Stimulated activated CD8-positive, alpha-beta memory T cell treated with anti-CD3 and anti-CD28 coated beads, Interleukin-7, amount 100 ng/mL, for 24 hours (primary cell): Measurements from ENCODE around the gene PLCB3.

ENCODE experiments used
- DNase-seq: peaks from one replicate; pipeline ENCODE4 v3.0.0-alpha.2; 2020; ENCODE audit warnings: low read depth

Gene PLCB3

DNA sequence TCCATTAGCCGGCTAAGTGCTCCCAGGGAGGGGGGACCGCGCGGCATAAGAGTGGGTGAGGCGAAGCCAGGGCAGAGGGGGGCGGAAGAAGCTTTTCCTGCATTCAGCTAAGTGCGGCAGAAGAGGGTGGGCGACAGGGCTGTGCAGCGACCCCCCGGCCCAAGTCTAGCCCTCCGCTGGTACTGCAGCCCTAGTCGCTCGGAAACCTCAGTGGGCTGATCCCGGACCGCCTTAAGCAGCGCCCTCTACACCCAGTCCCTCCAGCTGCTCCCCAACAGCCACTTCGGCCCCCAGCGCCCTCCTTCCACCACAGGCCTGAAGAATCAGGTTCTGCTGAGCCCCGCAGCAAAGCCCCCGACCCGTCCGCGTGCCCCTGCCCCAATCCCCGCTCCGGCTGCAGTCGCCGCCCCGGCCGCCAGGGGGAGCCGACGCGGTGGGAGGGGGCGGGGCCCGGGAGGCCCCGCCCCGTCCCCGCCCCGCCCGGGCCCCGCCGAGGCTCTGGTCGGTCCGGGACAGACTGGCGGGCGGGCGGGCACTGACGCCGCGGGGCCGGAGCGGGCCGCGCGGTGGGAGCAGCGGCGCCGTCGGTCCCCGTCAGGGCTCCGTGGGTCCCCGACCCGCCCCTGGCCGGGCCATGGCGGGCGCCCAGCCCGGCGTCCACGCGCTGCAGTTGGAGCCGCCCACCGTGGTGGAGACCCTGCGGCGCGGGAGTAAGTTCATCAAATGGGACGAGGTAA lies at the start of gene PLCB3:
PLCB3 (plus strand) TSS at position 515 of the 737 bp plus-strand sequence; CDS start at position 635, 120 bp downstream.
- DNase-seq = peak; percentile 34

DNA sequence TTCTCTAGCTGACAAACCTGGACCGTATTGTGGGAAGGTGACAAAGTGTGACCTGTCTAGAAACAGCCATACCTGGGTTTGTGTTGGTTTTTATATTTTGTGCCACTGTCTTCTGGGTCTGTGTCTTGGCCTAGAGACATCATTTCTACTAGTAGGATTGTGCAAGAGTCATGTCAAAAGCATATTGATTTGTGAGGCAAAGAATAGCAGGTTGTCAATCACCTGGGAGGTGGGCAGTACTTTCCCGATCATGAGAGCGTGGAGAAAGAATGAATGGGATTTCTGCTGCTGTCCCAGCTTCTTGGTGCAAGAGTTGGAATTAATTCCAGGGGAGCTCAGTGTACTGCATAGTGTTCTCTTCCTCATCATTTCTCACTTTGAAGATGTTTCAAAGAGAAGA lies 49.8 kb upstream of the PLCB3 start:
- no peak for DNase-seq

DNA sequence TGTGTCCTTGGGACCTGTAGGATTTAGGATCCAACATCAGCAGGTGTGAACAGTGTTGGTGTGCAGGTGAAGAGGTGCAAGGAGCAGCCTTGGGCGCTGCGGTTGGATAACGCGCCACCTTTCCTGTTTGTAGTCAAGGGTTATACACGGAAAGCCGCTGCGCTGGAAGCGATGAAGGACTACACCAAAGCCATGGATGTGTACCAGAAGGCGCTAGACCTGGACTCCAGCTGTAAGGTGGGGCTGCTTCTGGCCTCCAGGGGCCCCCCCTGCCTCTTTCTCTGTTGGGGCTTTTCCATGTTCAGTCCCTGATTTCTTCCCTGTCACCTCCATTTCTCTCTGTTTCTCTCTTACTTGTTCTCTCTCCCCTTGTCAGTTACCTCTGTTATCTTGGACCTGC lies 48.3 kb upstream of the PLCB3 start:
- no peak for DNase-seq

DNA sequence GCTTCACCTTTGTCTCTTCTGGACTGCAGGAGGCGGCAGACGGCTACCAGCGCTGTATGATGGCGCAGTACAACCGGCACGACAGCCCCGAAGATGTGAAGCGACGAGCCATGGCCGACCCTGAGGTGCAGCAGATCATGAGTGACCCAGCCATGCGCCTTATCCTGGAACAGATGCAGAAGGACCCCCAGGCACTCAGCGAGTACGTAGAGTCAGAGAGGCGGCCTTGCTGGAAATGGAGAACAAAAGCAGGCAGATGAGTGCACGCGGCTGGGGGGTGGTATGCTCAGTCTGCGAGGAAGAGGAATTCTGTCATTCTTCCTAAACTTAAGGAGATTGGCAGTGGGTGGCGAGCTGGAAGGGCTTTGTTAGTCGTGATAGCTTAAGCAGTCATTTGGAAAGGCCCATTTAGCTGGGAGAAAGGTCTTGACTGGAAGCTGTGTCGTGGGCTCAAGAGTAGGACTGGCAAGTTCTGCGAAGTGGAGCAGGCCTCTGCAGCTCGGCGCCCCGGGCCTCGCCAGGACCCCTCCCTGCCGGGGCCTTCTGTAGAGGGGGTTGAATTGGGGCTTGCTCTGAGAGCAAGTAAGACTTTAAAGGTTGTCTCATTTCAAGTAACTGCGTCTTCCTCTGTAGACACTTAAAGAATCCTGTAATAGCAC lies 47.8 kb upstream of the PLCB3 start:
- DNase-seq = no peak

DNA sequence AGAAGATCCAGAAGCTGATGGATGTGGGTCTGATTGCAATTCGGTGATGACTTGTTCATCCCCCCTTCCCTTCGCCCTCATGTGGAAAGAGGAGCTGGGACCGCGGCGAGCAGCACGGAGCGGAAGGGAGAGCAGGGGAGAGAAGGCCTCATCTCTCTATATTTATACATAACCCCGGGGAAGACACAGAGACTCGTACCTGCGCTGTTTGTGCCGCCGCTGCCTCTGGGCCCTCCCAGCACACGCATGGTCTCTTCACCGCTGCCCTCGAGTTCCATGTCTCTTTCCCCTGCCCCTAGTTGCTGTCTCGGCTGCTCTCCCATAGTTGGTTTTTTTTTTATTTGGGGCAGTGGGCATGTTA lies 47.3 kb upstream of the PLCB3 start:
- DNase-seq = no peak

DNA sequence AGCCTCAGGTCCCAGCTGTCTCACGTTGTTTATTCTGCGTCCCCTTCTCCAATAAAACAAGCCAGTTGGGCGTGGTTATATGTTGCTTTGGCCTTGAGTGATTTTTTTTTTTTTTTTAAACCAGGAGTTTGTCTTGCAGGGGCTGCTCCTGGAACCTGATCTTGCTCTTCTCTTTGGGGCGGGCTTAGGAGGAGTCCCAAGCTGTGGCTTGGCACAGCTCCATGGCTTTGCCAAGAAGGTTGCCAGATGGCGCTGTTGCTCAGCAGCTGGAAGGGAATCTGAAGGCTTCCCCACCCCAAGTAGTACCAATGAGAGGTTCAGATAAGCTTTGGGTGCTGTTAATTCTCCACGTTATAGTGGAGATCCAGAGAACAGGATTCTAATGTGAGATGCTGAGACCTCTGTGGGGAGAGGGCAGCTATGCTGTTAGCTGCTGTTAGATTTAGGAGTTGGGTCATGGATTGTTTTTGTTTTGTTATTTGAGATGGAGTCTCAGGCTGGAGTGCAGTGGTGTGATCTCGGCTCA lies 46.8 kb upstream of the PLCB3 start:
- no peak for DNase-seq

DNA sequence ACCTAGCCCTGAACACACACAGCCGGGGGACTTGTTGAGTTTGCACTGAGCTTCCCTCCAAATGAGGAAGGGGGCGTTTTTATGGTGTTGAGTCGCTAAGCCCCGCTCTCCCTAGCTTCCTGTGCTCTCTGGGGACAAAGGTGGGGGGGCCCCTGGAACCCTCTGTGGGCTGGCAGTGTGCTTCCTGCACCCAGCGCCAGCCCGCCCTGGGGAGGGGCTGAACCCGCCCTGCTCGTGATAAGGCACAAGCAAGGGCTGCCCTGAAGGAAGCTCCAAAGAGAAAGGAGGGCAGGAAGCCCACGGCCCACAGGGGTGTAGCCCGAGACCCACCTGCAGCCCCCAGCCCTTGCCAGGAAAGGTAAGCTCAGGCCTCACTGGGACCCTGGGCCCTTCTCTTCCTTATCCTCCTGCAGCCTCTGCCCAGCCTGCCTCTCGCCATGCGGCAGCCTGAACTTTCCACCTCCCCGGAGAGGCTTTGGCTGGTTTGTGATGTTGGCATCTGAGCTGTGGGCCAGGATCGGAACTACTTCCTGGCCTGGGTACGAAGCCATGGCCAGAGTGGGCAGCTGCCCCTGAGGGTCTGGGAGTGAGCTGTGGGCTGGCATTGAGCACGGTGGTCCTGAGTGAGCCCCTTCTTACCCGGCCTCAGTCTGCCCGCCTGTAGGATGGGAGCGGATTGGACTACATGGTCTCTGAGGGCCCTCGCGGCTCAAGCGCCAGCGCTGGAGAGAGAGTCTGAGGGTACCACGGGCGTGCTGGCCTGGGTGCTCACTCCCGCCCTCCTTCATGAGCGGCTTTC lies 44.7 kb upstream of the PLCB3 start, which contains the start of gene FERMT3:
FERMT3 (plus strand) TSS at position 265 of the 799 bp plus-strand sequence. CDS start 644 bp downstream, outside the sequence.
- DNase-seq = no peak

DNA sequence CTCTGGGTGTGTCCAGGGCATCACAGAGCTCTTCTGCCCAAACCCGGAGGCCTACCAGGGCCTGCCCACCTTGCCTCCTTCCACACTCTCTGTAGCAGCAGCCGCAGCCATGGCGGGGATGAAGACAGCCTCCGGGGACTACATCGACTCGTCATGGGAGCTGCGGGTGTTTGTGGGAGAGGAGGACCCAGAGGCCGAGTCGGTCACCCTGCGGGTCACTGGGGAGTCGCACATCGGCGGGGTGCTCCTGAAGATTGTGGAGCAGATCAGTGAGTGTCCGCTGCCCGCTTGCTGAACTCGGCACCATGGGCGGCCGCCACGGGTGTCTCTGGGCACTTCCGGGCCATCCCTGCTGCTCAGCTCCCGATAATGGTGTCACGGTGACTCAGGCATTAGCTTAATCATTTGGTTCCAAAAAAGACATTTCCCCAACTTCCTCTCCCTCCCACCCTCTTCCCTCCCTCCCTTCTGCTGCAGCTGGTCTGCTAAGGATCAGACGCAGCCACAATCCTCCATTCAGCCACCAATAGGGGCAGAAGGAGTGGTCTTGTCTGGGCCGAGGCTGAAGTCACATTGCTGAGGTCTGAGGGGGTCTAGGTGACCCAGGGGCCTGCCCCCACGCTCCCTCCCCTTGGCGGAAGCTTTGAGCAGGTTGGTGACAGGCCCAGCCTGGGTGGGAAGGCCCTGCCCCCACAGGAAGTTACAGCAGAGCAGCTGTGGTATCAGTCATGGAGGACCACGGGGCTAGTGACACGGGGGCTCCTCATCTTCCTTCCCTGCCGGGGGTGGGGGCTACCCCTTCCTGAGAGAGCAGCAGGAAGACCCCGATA lies 43.9 kb upstream of the PLCB3 start:
- DNase-seq = peak; percentile 80

DNA sequence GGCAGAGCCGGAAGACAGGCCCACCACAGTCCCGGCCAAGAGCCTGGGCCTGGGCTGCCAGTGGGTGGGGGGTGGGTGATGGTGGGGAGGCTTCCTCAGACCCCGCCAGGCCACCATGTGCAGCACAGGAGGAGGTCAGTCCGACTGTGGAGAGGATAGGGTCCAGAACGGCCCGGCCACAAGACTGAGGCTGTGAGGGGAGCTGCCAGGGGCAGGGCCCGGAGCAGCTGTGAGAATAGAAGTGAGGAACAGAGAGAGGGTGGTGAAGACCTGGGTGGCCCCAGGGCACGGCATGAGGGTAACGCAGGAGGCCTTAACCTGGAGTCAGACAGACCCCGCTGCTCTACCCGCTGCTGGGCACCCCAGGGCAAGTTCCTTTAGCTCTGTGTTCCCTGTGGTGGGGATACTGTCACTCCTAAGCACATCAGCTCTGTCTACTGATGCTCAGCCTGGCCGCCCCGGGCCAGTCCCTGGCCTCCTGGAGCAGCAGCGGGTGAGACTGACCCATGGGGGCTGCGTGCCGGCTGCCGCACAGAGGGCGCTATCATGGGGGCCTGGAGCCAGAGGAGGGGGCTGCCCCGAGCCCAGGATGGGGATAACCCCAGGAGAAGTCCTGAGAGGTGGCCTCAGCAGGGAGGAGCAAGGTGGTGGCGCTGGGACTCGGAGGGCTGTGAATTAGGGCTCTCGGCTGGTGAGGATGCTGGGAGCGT lies 43.1 kb upstream of the PLCB3 start:
- DNase-seq = no peak

DNA sequence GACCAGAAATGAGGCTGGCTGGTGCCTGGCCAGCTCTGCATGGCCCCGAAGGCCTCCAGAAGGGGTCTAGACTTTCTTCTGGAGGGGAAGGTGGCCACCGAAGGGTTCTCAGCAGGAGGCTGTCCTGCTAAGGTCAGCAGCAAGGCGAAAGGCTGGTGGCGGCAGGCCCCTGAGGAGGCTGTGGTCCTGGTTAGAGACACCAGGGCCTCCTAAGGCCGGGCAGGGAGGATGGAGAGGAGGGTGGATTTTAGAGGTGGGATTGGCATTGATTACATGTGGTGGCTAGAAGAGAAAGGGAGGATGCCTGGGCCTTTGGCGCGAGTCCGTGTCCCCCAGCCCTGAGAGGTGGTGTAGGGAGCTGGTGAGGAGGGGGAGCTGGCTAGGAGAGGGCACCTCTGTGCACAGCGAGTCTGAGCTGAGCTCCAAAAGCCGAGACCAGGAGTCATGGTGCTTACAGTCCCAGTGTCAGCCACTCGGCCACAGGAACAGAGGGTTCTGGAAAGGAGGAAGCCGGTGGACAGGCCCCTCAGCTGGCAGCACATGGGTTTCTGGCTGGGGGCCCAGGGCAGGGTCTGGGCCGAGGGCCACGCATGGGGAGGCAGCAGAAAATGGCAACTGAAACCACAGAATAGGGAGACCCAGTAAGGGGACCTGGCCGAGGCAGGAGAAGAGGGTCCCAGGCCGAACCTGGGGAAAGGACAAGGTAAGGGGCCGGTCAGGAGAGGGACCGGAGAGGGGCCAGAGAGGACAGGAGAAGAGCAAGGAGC lies 42.4 kb upstream of the PLCB3 start:
- DNase-seq = no peak

DNA sequence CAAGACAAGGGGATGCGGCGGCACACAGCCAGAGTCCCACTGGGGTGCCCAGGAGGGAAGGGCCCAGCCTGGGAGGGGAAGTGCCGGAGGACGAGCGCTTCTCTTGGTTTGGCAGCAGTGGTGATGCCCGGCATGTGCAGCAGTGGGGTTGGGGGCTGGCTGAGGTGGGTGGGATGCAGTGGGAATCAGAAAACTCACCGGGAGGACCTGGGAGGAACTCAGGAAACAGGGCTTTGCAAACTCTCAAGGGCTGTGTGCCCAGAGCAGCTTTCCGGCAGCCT lies 41.8 kb upstream of the PLCB3 start:
- no peak for DNase-seq

DNA sequence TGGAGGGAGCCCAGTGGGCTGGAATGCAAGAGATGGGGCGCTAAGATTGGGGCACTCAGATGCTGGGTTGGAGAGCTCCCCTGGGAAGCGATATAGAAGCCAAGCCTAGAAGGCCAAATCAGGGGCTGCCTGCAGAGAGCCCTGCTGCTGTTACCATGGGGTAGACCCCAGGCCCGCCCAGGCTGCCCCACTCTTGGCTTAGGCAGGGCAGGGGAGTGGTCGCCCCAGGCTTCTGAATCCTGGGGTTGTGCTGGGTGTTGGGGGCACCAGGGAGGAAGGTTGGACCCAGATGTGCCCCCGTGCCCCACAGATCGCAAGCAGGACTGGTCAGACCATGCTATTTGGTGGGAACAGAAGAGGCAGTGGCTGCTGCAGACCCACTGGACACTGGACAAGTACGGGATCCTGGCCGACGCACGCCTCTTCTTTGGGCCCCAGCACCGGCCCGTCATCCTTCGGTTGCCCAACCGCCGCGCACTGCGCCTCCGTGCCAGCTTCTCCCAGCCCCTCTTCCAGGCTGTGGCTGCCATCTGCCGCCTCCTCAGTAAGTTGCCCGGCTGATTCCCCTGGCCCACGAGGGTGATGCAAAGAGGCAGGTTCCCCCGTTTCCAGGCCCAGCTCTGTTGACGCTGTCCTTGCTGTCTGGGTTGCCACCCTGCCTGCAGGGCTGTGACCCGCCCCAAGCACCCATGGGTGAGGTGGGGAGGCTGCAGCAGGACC lies 40.9 kb upstream of the PLCB3 start:
- DNase-seq = no peak

DNA sequence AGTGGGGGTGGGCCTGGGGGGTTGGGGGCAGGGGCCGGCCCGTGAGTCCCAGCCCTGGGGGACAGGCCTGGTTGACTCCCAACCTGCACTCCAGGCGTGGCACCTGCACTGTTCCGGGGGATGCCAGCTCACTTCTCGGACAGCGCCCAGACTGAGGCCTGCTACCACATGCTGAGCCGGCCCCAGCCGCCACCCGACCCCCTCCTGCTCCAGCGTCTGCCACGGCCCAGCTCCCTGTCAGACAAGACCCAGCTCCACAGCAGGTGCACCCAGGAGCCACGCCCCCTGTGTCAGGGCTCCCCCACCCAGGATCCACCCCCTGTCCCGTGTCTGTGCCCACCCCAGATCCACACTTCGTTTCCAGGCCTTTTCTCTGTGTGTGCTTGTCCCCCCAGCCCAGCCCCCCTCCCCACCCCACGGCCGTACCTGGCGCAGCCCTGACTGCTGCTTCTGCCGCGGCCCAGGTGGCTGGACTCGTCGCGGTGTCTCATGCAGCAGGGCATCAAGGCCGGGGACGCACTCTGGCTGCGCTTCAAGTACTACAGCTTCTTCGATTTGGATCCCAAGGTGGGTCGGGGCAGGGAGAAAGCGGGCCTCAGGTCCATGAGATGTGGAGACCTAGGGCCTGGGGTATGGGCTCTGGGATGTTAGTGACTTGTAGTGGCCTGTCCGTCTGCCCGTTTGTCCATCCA lies 40.0 kb upstream of the PLCB3 start:
- DNase-seq = no peak

DNA sequence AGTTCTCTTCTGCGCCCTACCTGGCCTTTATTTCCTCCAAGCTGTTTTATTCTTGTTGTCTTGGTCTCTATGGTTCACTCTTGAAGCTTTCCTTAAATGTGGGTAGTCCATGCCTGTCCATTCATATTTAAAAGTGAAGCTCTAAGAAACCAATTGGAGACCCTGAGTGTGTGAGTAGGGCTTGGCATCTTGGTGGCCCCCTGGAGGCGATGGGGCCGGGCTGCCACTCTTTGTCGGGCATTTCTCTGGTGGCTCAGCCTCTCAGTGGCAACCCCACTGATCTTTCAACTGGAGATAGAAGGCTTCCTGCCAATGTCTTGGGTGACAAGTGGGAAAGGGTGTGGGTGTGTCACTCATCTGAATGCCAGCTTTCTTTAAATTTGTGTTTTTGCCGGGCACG lies 34.5 kb upstream of the PLCB3 start:
- no peak for DNase-seq

DNA sequence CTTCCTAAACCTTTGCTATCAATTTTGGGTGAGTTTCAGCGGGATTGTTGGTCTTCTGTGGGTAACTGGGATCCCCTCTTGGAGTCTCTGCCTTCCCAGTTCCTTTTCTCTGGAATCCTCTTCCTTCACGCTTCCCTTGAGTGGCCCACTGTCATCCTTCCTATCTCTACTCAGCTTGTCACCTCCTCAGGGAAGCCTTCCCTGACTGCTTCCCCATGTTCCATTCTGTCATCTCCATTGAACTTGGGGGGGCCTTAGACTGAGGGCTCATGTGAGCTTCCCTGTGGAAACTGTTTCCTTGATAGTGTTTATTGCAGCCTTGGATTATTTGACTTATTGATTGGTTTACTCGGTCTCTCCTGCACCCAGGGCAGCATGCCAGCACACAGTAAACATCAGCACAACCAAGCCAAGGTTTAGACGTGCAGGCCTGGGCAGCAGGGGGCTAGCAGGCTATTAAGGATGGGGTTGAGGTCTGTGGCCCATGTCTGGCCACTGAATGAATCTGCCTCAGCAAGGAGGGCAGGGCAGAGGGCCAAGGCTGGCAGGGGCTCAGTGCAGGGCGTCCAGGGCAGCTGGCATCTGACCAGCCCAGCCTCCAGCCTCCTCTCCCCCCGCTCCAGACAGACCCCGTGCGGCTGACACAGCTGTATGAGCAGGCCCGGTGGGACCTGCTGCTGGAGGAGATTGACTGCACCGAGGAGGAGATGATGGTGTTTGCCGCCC lies 32.5 kb upstream of the PLCB3 start:
- no peak for DNase-seq

DNA sequence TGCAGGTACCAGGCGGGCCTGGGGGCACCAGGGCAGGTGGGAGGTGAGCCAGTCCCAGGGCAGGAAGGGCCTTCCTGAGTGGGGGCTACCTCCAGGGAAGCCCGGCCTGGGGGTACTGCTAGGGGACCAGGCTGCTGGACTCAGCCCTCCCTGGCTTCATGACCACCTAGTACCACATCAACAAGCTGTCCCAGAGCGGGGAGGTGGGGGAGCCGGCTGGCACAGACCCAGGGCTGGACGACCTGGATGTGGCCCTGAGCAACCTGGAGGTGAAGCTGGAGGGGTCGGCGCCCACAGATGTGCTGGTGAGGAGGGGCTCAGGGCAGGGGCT lies 32.0 kb upstream of the PLCB3 start:
- no peak for DNase-seq

DNA sequence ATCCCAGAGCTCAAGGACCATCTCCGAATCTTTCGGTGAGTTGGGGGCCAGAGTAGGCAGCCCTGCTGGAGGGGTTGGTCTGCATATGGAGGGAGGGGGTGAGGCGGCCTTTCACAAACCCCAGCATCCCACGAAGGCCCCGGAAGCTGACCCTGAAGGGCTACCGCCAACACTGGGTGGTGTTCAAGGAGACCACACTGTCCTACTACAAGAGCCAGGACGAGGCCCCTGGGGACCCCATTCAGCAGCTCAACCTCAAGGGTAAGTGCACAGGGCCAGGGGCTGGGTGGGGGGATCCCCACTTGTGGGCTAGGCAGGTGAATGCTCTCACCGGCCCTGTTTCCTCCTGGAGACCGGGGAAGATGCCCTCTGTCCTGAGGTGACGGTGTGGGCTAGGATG lies 31.6 kb upstream of the PLCB3 start:
- no peak for DNase-seq

DNA sequence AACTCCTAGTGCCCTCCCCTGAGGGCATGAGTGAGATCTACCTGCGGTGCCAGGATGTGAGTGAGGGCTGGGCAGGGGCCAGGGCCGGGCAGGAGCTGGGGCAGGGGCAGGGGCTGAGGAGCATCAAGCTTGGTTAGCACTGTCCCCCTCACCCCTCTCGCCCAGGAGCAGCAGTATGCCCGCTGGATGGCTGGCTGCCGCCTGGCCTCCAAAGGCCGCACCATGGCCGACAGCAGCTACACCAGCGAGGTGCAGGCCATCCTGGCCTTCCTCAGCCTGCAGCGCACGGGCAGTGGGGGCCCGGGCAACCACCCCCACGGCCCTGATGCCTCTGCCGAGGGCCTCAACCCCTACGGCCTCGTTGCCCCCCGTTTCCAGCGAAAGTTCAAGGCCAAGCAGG lies 31.1 kb upstream of the PLCB3 start:
- no peak for DNase-seq

DNA sequence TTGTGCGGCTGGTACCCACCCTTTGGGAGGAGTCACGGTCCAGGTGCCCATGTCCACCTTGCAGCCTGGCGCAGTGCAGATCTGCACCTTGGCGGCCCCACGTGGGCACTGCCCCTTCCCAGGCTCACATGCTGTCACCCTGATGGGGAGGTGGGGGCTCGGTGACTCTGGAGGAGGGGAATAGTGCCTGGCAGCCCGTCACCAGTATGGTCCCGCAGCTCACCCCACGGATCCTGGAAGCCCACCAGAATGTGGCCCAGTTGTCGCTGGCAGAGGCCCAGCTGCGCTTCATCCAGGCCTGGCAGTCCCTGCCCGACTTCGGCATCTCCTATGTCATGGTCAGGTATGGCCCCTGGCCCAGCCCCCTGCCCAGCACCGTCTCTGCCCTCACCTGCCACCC lies 30.5 kb upstream of the PLCB3 start:
- no peak for DNase-seq
